Hematopoietic multipotent progenitor cell treated with erythropoietin and hydrocortisone succinate and interleukin-3 and kit ligand, for 6 days (in vitro differentiated cells): ENCODE results near the gene VCPKMT.

Source experiments
- DNase-seq: peaks from one replicate; pipeline ENCODE4 v3.0.0-alpha.2; 2015

Gene VCPKMT

DNA sequence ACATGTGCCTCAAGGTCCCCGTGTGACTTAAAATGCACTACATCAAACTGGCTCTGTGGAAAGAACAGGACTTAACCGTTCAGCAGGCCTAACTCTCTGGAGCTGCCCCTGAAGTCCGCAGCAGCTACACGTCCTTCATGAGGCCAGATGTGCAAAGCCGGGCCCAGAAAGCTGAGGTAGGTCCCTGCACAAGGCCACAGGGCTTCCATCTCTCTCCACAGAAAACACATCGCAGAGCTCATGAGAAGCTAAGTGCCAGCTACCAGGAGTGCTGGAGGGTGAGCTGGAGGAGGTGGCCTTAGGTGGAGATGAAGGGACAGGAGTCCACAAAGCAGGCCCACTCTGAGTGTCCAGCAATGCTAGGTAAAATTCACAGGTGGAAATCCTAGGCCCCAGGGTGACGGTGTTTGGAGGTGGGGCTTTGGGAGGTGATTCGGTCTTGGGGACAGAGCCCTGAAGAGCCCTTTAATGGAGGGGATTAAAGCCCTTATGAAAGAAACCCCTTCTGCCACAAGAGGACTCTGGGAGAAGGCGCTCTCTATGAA, 52.4 kb downstream of the VCPKMT start:
- no peak for DNase-seq

GRCh38 chr14:50062438-50063085, 53.8 kb downstream of the VCPKMT start:
- DNase-seq: peak; percentile 85

- DNase-seq: peak; percentile 81
These were observed 54.5 kb downstream of the VCPKMT start for GRCh38 chr14:50061664-50062437.

DNA sequence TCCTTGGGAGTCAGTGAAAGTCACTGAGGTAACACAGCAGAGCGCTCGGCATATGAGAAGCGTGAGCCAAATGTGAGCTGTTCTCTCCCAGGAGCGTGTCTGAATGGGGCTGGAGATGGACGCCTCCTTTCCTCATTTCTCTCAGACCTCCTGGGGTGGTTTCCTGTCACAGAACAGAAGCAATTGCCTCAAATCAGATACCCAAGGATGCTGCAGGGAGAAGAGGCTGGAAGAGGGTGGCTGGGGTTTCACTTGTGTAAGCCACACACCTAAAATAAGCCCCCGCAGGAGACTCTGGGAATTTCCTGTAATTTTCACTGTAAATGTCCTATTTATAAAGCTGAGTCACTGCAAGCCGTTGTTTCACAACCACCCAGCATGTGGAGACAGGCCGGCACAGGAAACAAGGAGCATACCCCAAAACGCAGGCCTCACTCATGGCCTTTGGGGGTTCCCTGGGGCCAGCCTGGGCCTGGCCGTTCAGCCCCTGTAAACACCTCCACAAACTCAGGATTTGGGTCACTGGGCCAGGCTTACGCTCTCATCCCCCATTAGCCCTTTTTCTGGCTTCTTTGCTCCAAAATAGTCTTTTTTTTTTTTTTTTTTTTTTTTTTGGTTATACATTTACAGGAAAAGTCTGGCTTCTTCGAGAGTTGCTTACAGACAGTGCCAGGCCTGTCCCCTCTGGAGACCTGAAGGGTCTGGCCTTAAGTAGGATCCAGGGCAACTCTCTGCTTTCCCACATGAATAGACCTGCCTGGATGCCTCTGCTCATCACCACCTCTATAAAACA, 55.3 kb downstream of the VCPKMT start:
- DNase-seq: peak; percentile 82

- DNase-seq: no peak
These were observed 56.4 kb downstream of the VCPKMT start for GRCh38 chr14:50059763-50060616.
